Measurements from ENCODE around the gene CIDEA. TPM values are rescaled to one million over a fixed set of nuclear protein-coding genes. Genes with fewer than 3 reads are reported as not detected.
"Not testable (repeated sequence)": the region's sequence is repeated elsewhere in the genome, so short reads cannot be mapped to it uniquely, and the experiment has no call there.

Gene CIDEA
- total RNA-seq, 1 donor from 2014 or later, result not detected

GRCh38 chr18:12236934-12237832 lies 17.0 kb upstream of the CIDEA start:
- no peak overlapping the region for H3K27ac ChIP-seq
- peak overlapping the region in 1 of 2 donors; percentile 12 for H3K4me3 ChIP-seq
- H3K27me3 ChIP-seq, result no peaks in the 10 kb centered on the region
- H3K9me3 ChIP-seq, result no peaks in the 10 kb centered on the region
- peak; percentile 57 to 85 (median 82) for TF ChIP-seq CTCF (IDR thresholded peaks at IDR 0.05)
- peaks cover 0 to 8% of the 10 kb centered on the region in 2 donors for H3K4me1 ChIP-seq
- intact Hi-C loops (cut with DNase I), result loop anchor here (5.0 kb wide), 1 partner anchor 170 kb away; no protein-coding TSS in a partner anchor
- peak in 1 of 2 donors; percentile 77 for DNase-seq (ENCODE audit: low spot score in 2 of 2)
- H3K36me3 ChIP-seq, result no peaks in the 10 kb centered on the region

GRCh38 chr18:12238826-12239225 lies 15.3 kb upstream of the CIDEA start:
- no peak for TF ChIP-seq CTCF (IDR thresholded peaks at IDR 0.05)
- peaks cover 0 to 8% of the 10 kb centered on the region in 2 donors for H3K4me1 ChIP-seq
- intact Hi-C loops (cut with DNase I), result loop anchor here (5.0 kb wide), 1 partner anchor 172 kb away; no protein-coding TSS in a partner anchor
- H3K9me3 ChIP-seq, result no peaks in the 10 kb centered on the region
- DNase-seq (ENCODE audit: low spot score in 2 of 2), result no peak
- H3K36me3 ChIP-seq, result no peaks in the 10 kb centered on the region
- no peak overlapping the region for H3K27ac ChIP-seq
- H3K4me3 ChIP-seq, result no peak overlapping the region
- no peaks in the 10 kb centered on the region for H3K27me3 ChIP-seq

GRCh38 chr18:12239431-12239830 lies 14.7 kb upstream of the CIDEA start:
- Histone ChIP-seq H3K4me1 (peaks cover 0 to 8% of the 10 kb centered on the region in 2 donors), H3K36me3 (no peaks in the 10 kb centered on the region), H3K27ac (no peak overlapping the region), H3K27me3 (no peaks in the 10 kb centered on the region), H3K9me3 (no peaks in the 10 kb centered on the region), H3K4me3 (no peak overlapping the region)
- no peak for TF ChIP-seq CTCF (IDR thresholded peaks at IDR 0.05)
- no peak for DNase-seq (ENCODE audit: low spot score in 2 of 2)
- intact Hi-C loops (cut with DNase I), result loop anchor here (5.0 kb wide), 1 partner anchor 172 kb away; no protein-coding TSS in a partner anchor

- H3K4me3 ChIP-seq, result no peak overlapping the region
- no peaks in the 10 kb centered on the region for H3K9me3 ChIP-seq
- H3K36me3 ChIP-seq, result no peaks in the 10 kb centered on the region
- H3K27ac ChIP-seq, result no peak overlapping the region
- no peak for TF ChIP-seq CTCF (IDR thresholded peaks at IDR 0.05)
- H3K27me3 ChIP-seq, result no peaks in the 10 kb centered on the region
- peaks cover 0 to 8% of the 10 kb centered on the region in 2 donors for H3K4me1 ChIP-seq
- intact Hi-C loops (cut with DNase I), result no loop called here
- DNase-seq (ENCODE audit: low spot score in 2 of 2), result no peak
Measured at GRCh38 chr18:12242658-12243260, 11.4 kb upstream of the CIDEA start.

GRCh38 chr18:12243272-12243671 lies 10.9 kb upstream of the CIDEA start:
- H3K36me3 ChIP-seq; H3K9me3 ChIP-seq; H3K4me3 ChIP-seq; intact Hi-C loops (cut with DNase I); H3K27ac ChIP-seq; H3K27me3 ChIP-seq; DNase-seq (ENCODE audit: low spot score in 2 of 2); H3K4me1 ChIP-seq: not testable (repeated sequence)

- no peaks in the 10 kb centered on the region for H3K9me3 ChIP-seq
- no peak for DNase-seq (ENCODE audit: low spot score in 2 of 2)
- no peak for TF ChIP-seq CTCF (IDR thresholded peaks at IDR 0.05)
- intact Hi-C loops (cut with DNase I), result no loop called here
- no peaks in the 10 kb centered on the region for H3K27me3 ChIP-seq
- no peaks in the 10 kb centered on the region for H3K36me3 ChIP-seq
- no peaks in the 10 kb centered on the region for H3K4me1 ChIP-seq
- no peak overlapping the region for H3K27ac ChIP-seq
- H3K4me3 ChIP-seq, result no peak overlapping the region
Measured at GRCh38 chr18:12245793-12246135, 8.4 kb upstream of the CIDEA start.
